ENCODE data around the gene ULK1.

ULK1 gene

GRCh38 chr12:131896080-131896810, 1.8 kb downstream of the ULK1 start:
- peak overlapping the region; percentile 45 for H3K27ac ChIP-seq (ENCODE audit: poor library complexity, severe bottlenecking)
- TF ChIP-seq, protein P1, sequence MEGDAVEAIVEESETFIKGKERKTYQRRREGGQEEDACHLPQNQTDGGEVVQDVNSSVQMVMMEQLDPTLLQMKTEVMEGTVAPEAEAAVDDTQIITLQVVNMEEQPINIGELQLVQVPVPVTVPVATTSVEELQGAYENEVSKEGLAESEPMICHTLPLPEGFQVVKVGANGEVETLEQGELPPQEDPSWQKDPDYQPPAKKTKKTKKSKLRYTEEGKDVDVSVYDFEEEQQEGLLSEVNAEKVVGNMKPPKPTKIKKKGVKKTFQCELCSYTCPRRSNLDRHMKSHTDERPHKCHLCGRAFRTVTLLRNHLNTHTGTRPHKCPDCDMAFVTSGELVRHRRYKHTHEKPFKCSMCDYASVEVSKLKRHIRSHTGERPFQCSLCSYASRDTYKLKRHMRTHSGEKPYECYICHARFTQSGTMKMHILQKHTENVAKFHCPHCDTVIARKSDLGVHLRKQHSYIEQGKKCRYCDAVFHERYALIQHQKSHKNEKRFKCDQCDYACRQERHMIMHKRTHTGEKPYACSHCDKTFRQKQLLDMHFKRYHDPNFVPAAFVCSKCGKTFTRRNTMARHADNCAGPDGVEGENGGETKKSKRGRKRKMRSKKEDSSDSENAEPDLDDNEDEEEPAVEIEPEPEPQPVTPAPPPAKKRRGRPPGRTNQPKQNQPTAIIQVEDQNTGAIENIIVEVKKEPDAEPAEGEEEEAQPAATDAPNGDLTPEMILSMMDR (IDR thresholded peaks at IDR 0.05; ENCODE audit: poor library complexity, severe bottlenecking), result no peak
- no peaks in the 10 kb centered on the region for H3K27me3 ChIP-seq (ENCODE audit: insufficient read depth, poor library complexity, severe bottlenecking)
- ATAC-seq (ENCODE audit: low read depth), result peak; percentile 82
- H3K4me1 ChIP-seq (ENCODE audit: insufficient read depth, poor library complexity, severe bottlenecking), result peaks cover 9% of the 10 kb centered on the region
- H3K4me3 ChIP-seq (ENCODE audit: severe bottlenecking), result peak overlapping the region; percentile 76
- peaks cover 8% of the 10 kb centered on the region; the same call in 1 of the 2 replicates for H3K36me3 ChIP-seq (ENCODE audit: low read depth)
- DNase-seq (ENCODE audit: low spot score), result peak; percentile 89
- H3K9me3 ChIP-seq (ENCODE audit: severe bottlenecking), result no peaks in the 10 kb centered on the region

- Histone ChIP-seq H3K27ac (ENCODE audit: poor library complexity, severe bottlenecking) (peak overlapping the region; percentile 45), H3K4me1 (ENCODE audit: insufficient read depth, poor library complexity, severe bottlenecking) (peaks cover 14% of the 10 kb centered on the region), H3K9me3 (ENCODE audit: severe bottlenecking) (no peaks in the 10 kb centered on the region), H3K27me3 (ENCODE audit: insufficient read depth, poor library complexity, severe bottlenecking) (no peaks in the 10 kb centered on the region), H3K4me3 (ENCODE audit: severe bottlenecking) (peak overlapping the region; percentile 76), H3K36me3 (ENCODE audit: low read depth) (peaks cover 8% of the 10 kb centered on the region; the same call in 1 of the 2 replicates)
- ATAC-seq (ENCODE audit: low read depth) (no peak), DNase-seq (ENCODE audit: low spot score) (peak; percentile 58)
- TF ChIP-seq, protein P1 (IDR thresholded peaks at IDR 0.05; ENCODE audit: poor library complexity, severe bottlenecking), result no peak
Measured at GRCh38 chr12:131896811-131897270, 2.4 kb downstream of the ULK1 start.

DNA sequence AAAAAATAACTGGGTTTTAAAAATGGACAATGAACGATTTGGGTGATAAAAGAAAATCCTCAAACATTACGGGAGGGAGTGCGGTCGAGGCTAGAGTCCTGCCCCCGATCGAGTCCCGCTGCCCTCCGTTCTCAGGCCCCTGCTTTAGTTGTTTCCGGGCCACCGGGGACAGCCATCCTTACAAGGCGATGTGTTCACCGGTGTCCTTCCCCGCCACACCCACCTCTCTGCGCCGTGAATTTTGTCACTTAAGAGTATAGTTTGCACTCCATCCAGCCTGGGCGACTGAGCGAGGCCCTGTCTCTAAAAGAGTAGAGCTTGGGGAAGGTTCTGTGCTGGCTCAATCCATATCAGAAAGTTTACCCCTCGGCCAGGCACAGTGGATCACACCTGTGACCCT, 2.9 kb downstream of the ULK1 start:
- ATAC-seq (ENCODE audit: low read depth) (no peak), DNase-seq (ENCODE audit: low spot score) (peak; percentile 55)
- Histone ChIP-seq H3K27me3 (ENCODE audit: insufficient read depth, poor library complexity, severe bottlenecking) (no peaks in the 10 kb centered on the region), H3K4me1 (ENCODE audit: insufficient read depth, poor library complexity, severe bottlenecking) (peaks cover 18% of the 10 kb centered on the region), H3K27ac (ENCODE audit: poor library complexity, severe bottlenecking) (no peak overlapping the region), H3K4me3 (ENCODE audit: severe bottlenecking) (no peak overlapping the region), H3K9me3 (ENCODE audit: severe bottlenecking) (no peaks in the 10 kb centered on the region), H3K36me3 (ENCODE audit: low read depth) (peaks cover 8% of the 10 kb centered on the region; the same call in 1 of the 2 replicates)
- TF ChIP-seq, protein P1 (IDR thresholded peaks at IDR 0.05; ENCODE audit: poor library complexity, severe bottlenecking), result no peak

DNA sequence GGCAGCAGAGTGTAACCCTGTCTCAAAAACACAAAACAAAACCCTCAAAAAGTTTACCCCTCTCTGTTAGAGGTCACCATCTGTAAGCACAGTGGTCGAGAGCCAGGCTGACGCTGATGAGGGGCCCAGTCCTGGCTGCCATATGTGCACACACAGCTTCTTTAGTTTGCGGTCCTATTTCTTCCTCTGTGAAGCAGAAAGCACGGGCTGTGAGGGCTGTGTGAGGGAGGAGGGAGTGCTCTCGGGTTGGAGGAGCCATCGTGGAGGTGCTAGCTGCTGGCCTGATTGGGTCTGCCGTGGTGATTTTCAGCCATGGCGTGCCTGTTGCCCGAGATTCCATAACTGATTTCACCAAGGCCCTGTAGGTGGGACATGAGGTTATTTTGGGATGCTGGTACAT, 3.5 kb downstream of the ULK1 start:
- Histone ChIP-seq H3K9me3 (ENCODE audit: severe bottlenecking) (no peaks in the 10 kb centered on the region), H3K4me1 (ENCODE audit: insufficient read depth, poor library complexity, severe bottlenecking) (peaks cover 21% of the 10 kb centered on the region), H3K36me3 (ENCODE audit: low read depth) (peaks cover 8% of the 10 kb centered on the region; the same call in 1 of the 2 replicates), H3K27me3 (ENCODE audit: insufficient read depth, poor library complexity, severe bottlenecking) (no peaks in the 10 kb centered on the region), H3K4me3 (ENCODE audit: severe bottlenecking) (no peak overlapping the region), H3K27ac (ENCODE audit: poor library complexity, severe bottlenecking) (no peak overlapping the region)
- TF ChIP-seq, protein P1 (IDR thresholded peaks at IDR 0.05; ENCODE audit: poor library complexity, severe bottlenecking), result no peak
- ATAC-seq (ENCODE audit: low read depth) (no peak), DNase-seq (ENCODE audit: low spot score) (no peak)

DNA sequence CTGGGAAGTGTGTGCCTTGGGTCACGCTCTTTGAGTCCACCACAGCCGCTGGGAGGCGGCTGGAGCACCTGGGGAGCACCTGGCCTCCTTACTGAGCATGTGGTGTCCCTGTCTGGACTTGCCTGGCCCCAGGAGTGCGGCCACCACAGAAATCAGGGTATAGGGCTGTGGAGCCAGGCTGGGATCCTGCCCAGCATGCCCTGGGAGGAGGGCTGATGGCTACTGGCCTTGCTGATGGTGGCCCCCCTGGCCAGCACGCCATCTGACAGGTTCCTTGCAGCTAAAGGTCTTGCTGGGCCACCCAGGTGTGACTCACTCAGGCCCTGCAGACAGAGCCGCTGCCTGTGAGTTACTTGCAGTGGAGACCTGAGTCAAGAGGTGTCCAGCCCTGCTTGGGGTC, 6.0 kb downstream of the ULK1 start:
- Histone ChIP-seq H3K9me3 (ENCODE audit: severe bottlenecking) (no peaks in the 10 kb centered on the region), H3K4me1 (ENCODE audit: insufficient read depth, poor library complexity, severe bottlenecking) (peaks cover 19% of the 10 kb centered on the region), H3K27me3 (ENCODE audit: insufficient read depth, poor library complexity, severe bottlenecking) (no peaks in the 10 kb centered on the region), H3K36me3 (ENCODE audit: low read depth) (peaks cover 8% of the 10 kb centered on the region; the same call in 1 of the 2 replicates), H3K27ac (ENCODE audit: poor library complexity, severe bottlenecking) (peak overlapping the region; percentile 8), H3K4me3 (ENCODE audit: severe bottlenecking) (no peak overlapping the region)
- TF ChIP-seq, protein P1 (IDR thresholded peaks at IDR 0.05; ENCODE audit: poor library complexity, severe bottlenecking), result no peak
- DNase-seq (ENCODE audit: low spot score), result no peak
- peak; percentile 7; the same call in 1 of the 3 replicates for ATAC-seq (ENCODE audit: low read depth)
